ENCODE measurements around the gene ADTRP. TPM values are rescaled to one million over a fixed set of nuclear protein-coding genes. Genes with fewer than 3 reads are reported as not detected.

Gene ADTRP
- total RNA-seq, 1 donor from 2014 or later, result 2.5 TPM

- no peak for DNase-seq
Measured at GRCh38 chr6:11754625-11755271, 23.9 kb downstream of the ADTRP start.

DNA sequence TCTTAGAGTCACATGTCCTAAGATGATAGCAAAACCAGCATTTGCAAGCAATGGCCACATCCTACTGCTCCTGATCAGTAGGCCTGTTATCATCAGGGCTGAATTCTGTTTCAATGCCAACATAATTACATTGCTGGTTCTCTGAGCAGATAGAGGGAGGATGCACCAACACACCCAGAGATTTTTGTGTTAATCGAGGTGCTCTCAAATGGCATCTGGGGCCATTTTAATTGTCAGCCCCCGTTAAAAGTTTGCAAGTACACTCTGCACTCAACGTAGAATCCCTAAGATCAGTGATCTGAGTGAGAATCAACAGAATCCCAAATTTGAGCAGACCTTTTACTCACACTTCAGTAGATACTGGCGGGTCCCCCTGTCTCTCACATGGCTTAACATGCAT is 24.8 kb downstream of the ADTRP start:
- no peak for DNase-seq

DNA sequence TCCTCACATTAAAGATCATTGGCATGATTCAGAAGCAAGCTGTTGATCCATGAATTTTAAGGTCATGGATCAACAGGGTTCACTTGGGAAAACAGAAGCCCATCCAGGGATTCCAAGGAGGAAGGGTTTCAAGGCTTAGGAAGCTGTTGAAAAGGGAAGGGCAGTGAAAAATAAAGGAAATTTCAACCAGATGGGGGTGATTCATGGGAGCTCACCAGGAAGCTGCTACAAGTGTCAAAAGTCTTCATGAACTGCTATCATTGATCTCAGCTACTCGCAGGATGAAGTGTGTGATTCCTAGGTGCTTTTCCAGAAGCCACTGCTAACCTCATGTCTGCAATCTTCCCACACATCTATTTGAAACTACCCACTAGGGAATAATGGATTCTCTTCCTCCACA is 26.2 kb downstream of the ADTRP start:
- no peak for DNase-seq

DNA sequence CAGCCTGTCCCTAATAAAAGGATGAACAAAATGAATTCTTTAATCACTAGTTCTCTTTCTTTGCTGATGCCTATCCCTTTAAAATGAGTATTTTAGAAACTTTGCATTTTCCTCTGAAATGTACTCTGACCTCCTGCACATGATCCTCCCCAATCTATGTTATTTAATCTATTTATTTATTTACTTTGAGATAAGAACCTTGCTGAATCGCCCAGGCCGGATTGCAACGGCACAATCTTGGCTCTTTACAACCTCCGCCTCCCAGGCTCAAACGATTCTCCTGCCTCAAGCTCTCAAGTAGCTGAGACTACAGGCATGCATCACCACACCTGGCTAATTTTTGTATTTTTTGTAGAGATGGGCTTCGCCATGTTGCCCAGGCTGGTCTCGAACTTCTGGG is 27.9 kb downstream of the ADTRP start:
- no peak for DNase-seq

GRCh38 chr6:11748591-11749210 is 29.9 kb downstream of the ADTRP start:
- DNase-seq, result no peak

DNA sequence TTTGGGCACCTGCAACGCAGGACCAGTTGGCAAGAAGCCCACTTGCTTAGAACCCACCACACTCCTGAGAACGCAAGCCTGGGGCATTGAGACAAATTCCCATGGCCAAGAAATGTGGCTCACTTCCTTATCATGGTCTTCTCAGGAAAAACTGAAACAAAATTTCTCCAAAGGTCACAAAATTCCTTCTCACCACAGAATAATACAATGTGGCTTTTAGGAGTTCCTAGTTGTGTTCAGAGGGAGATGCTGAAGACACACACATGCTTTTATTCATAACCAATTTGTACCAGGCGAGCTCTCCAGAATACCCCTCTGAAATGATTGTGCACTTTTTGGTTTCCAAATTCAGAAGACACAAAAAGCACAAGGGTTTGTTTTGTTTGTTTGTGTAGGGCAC is 31.6 kb downstream of the ADTRP start:
- DNase-seq, result no peak

DNA sequence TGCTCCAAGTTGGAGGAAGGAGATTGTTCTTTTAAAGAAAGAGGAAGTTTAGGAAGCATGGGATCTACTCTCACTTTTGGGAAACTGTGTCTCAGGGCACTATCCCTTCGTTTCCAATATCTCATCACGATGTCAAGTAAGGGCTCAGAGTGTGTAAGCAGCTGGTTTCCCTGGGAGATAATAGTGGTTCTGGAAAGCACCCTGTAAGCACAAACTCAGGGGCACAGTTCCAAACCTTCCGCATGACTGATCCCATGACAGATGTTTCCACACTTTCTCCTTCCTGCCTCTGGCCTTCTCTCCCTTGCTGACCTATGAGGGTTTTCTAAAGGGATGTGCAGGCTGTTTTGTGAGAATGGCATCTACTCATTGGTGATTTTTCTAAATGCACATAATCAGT is 33.9 kb downstream of the ADTRP start:
- DNase-seq, result no peak

GRCh38 chr6:11744101-11744500 is 34.5 kb downstream of the ADTRP start:
- DNase-seq, result no peak

GRCh38 chr6:11740875-11741274 is 37.7 kb downstream of the ADTRP start:
- no peak for DNase-seq

GRCh38 chr6:11738661-11739375 is 39.8 kb downstream of the ADTRP start:
- DNase-seq, result no peak

DNA sequence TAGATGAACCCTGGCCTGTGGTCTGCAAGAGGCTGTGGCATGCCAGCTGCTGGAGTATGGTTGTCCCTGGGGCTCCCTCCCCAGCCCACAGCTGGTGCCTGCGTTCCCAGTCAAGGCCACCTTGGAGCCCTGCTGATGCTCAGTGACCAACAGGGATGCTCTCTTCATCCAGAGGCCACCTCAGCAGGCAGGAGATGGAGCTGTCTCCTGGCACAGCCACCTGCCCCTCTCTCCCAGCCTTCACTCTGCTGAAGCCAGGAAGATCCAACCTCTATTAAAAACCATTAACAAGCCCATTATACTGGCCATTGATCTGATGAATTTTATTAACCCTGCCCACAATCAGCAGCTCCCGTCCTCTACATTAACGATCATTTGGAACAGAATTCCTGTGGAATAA is 40.4 kb downstream of the ADTRP start:
- no peak for DNase-seq

GRCh38 chr6:11736601-11737000 is 42.0 kb downstream of the ADTRP start:
- no peak for DNase-seq

- no peak for DNase-seq
Measured at GRCh38 chr6:11734861-11735613, 43.6 kb downstream of the ADTRP start.

DNA sequence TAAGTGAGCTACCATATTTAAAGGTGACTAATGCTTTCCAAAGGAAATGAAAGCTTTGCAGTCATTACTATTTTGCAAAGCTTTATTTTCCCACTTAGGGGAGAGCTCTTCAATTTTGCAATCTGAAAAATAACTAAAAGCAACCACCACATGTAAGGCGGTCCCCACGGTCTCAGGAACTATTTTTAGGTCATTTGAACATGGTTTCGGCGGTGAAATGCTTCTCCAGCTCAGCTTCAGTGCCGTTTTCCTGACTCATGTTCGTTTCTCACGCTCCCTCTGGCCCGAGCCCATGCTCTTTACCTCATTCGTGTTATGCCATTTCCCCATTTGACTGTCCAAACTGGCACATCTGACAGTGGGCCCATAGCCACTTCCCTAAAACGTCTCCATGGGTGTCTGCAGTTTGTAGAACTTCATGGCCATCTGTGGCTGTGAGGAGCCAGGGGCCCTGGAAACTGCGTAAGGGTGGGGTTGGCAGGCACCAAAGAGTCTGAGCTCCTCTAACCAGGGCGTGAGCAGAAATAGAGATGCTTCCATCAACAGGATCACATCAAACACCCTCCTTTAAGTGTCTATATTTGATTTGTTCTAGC is 46.5 kb downstream of the ADTRP start:
- DNase-seq, result no peak

DNA sequence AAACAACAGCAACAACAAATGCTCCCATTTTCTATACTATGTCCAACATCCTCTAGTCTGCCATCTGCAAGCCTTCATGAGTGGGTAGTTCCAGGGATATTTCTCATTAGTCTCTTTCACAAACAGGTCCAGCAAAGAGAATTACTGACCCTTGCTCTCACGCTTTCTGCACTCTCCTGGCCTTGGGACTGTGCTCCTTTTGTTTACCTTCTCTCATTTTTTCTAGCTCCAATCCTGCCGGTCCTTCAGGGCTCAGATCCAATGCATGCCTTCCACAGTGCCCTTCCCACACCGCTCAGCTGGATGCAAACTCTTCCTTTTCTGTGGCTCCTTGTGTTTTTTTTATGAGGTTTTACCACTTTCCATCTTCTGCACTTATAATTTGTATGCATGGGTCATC is 47.2 kb downstream of the ADTRP start:
- DNase-seq, result no peak

DNA sequence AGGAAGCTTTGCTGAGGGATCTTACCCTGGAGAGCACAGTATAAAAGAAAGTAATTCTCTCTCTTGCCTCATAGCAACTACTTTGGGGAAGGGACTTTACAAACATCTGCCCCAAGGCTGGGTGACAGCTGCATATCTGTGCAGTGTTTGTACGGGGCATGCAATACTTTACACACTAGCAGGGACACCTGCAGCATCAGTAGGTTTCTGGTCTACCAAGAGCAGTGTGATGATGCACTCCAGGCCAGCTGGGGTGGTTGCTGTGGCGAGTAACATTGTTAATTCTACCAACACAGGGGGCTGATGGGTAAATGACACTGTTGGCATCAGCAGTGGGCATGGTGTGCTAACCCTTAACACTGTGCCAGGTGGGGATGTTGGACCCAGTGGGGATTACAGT is 48.0 kb downstream of the ADTRP start:
- no peak for DNase-seq

- DNase-seq, result no peak
Measured at GRCh38 chr6:11729076-11729475, 49.5 kb downstream of the ADTRP start.

DNA sequence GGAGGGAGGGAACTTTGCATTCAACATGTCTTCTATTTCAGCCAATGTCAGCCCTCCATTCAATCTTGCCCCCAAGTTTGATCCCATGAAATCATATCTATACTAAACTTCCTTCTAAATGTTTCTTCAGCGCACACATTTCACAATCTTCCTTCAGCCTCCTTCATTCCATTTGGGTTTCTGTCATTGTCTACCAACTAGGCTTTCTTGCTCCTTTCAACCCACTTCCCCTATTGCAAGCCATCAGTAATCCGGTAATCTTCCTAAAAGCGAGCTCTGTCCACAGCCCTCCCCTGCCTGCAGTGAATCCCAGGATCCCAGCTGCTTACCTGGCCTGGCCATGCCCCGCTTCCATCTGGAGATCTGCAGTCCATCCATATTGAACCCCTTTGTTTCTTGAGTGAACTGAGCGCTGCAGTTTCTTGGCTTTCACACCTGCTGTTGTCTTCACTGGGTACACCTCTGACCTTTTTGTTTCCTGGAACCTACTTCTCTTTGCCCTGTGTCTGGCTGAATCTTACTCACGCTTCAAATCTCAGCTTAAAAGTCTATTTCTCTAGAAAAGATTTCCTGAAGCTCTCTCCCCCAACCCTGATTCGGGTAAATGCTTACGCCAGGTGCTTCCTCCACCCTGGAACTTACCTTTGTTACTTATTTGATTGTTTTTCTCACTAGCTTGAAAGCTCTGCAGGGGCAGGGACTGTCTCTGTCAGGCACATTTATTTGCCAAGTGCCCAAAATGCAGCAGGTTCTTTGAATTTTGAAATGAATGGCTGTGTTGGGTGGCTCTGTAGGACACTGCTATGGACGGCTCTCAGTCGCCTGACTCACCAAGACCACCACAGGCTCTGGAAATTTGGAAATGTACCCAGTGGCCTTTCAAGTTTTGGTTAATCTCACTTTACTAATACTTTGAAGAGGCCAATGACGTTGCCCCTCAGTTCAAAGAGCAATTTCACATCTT is 50.3 kb downstream of the ADTRP start:
- DNase-seq, result no peak

DNA sequence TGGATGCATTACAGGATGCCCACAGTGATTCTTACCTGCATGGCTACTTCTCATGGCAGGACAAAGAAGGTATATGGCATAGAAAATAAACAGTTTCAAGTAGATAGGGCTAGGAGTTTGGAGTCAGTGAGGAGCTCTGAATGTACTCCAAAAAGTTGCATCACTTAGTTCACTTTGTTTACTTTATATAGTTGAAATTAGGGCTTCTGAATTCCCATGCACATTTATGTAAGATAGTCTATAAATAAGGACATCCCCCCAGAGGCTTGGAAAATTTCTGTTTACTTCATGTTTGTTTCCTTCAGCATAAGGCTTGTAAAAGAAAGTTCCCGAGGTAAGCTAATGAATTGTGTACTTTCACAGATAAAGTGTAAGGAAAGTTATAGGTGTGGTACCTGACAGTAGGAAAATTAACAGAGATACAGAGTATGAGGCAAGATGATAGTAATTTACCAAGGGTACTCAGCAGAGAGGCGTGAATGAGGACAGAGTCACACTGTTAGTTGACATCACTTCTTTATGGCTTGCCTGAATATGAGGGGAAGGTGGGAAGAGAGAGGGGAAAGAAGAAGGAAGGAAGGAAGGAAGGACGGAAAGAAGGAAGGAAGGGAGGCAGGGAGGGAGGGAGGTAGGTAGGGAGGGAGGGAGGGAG is 51.1 kb downstream of the ADTRP start:
- DNase-seq, result no peak

- no peak for DNase-seq
Measured at GRCh38 chr6:11724286-11724685, 54.3 kb downstream of the ADTRP start.

Data from occipital lobe (tissue), 2 donors.